PC-3 (cell line): ENCODE data around the gene CEP63. TPM values are rescaled to one million over a fixed set of nuclear protein-coding genes. Genes with fewer than 3 reads are reported as not detected.
A peak's percentile ranks its signal among the peaks of the same experiment; 100 is the strongest.

Source experiments
- ATAC-seq: fragments of 200-7000 bp; cut with Tn5 transposase; 2 replicates; pipeline ENCODE4 v1.9.1; 2020; ENCODE audit warnings: mild to moderate bottlenecking, moderate library complexity
- Bru-seq: library from RNA; stranded (reverse); fragments of 400-500 nt; gene quantifications from one replicate; lab custom pipeline; 2021; lab: Mats Ljungman, UMichigan
- BruChase-seq, 2 experiments: library from RNA; stranded (reverse); fragments of 400-500 nt; gene quantifications; one replicate each; lab custom pipeline; 2021; lab: Mats Ljungman, UMichigan
- BruUV-seq: library from RNA; stranded (reverse); fragments of 400-500 nt; replicated peaks from 2 replicates; lab custom pipeline; 2021; lab: Mats Ljungman, UMichigan
- CTCF ChIA-PET: fragments of 300-600 bp; sonication (Branson Sonifier 250); formaldehyde crosslinking; loops from one replicate; lab custom pipeline; 2022; ENCODE audit warnings: antibody characterized with exemption; lab: Charles Lee
- POLR2A ChIA-PET: fragments of 300-600 bp; sonication (Branson Sonifier 250); formaldehyde crosslinking; loops from one replicate; lab custom pipeline; 2022; ENCODE audit warnings: antibody characterized with exemption; ENCODE audit not compliant: unreplicated experiment; lab: Charles Lee
- DNase-seq: peaks from one replicate; pipeline ENCODE4 v3.0.0-alpha.2; 2015
- H2AFZ ChIP-seq: fragments of 300-600 bp; sonication (generic); 2 replicates; pipeline ENCODE4 v1.6.0; 2016; ENCODE audit warnings: antibody characterized with exemption, low read length
- H3F3A ChIP-seq: fragments of 300-600 bp; sonication (generic); one replicate; pipeline ENCODE4 v1.6.0; 2017; ENCODE audit warnings: antibody characterized with exemption, low read length, control low read depth, mild to moderate bottlenecking; ENCODE audit not compliant: unreplicated experiment
- H3K27ac ChIP-seq: fragments of 300-600 bp; sonication (generic); 2 replicates; pipeline ENCODE4 v1.5.1; 2016; ENCODE audit warnings: mild to moderate bottlenecking, low read length
- H3K27me3 ChIP-seq: fragments of 300-600 bp; sonication (generic); 2 replicates; pipeline ENCODE4 v1.6.1; 2016; ENCODE audit warnings: low read length, mixed read lengths
- H3K36me3 ChIP-seq: fragments of 300-600 bp; sonication (generic); 2 replicates; pipeline ENCODE4 v1.6.1; 2016; ENCODE audit warnings: low read depth, mixed run types, low read length, mixed read lengths
- H3K4me1 ChIP-seq: fragments of 300-600 bp; sonication (generic); 2 replicates; pipeline ENCODE4 v1.5.1; 2016; ENCODE audit warnings: low read length; ENCODE audit not compliant: insufficient read depth
- H3K4me2 ChIP-seq: fragments of 300-600 bp; sonication (generic); 2 replicates; pipeline ENCODE4 v1.6.0; 2016; ENCODE audit warnings: low read length
- H3K4me3 ChIP-seq: fragments of 300-600 bp; sonication (generic); 2 replicates; pipeline ENCODE4 v1.5.1; 2016; ENCODE audit warnings: mild to moderate bottlenecking, low read length, mixed read lengths
- H3K79me2 ChIP-seq: fragments of 300-600 bp; sonication (generic); 2 replicates; pipeline ENCODE4 v1.6.1; 2017; ENCODE audit warnings: low read length, mixed read lengths
- H3K9ac ChIP-seq: fragments of 300-600 bp; sonication (generic); 2 replicates; pipeline ENCODE4 v1.6.0; 2016; ENCODE audit warnings: mild to moderate bottlenecking, low read length
- H3K9me2 ChIP-seq: fragments of 300-600 bp; sonication (generic); replicated peaks from 2 replicates; pipeline ENCODE4 v1.6.1; 2016; ENCODE audit warnings: mixed run types, low read length, mixed read lengths
- H3K9me3 ChIP-seq: fragments of 300-600 bp; sonication (generic); 2 replicates; pipeline ENCODE4 v1.6.1; 2016; ENCODE audit warnings: low read length, mixed read lengths
- H4K20me1 ChIP-seq: fragments of 300-600 bp; sonication (generic); 2 replicates; pipeline ENCODE4 v1.6.1; 2016; ENCODE audit warnings: low read length, mixed read lengths
- CTCF ChIP-seq: fragments of 300-600 bp; sonication (generic); conservative IDR thresholded peaks from 2 replicates; pipeline ENCODE4 v1.5.1; 2017; ENCODE audit warnings: antibody characterized with exemption, low read depth, mild to moderate bottlenecking, low read length
- EZH2 ChIP-seq: fragments of 300-600 bp; sonication (generic); IDR thresholded peaks from one replicate; pipeline ENCODE4 v1.6.1; 2017; ENCODE audit warnings: antibody characterized with exemption, mild to moderate bottlenecking, low read length; ENCODE audit not compliant: unreplicated experiment
- EZH2phosphoT487 ChIP-seq: fragments of 300-600 bp; sonication (generic); IDR thresholded peaks from 2 replicates; pipeline ENCODE4 v1.6.1; 2018; ENCODE audit warnings: mild to moderate bottlenecking, antibody characterized with exemption, low read length, borderline replicate concordance
- intact Hi-C: fragments of 100-400 bp; cut with micrococcal nuclease; formaldehyde crosslinking; loops from 2 replicates; pipeline ENCODE4 v1.9.0; 2023
- long read RNA-seq: library from polyadenylated mRNA; unstranded; transcript quantifications from one replicate; pipeline ENCODE4 v2.0.0, GENCODE V29; 2021; ENCODE audit not compliant: unreplicated experiment
- total RNA-seq: library from RNA; depleted of rRNA; stranded (reverse); fragments of >200 nt; gene quantifications from 2 replicates; pipeline ENCODE4 v1.2.3, GENCODE V29; 2014; rRNA removed

The CEP63 gene
- total RNA-seq (15.4 and 38.1 TPM in 2 replicates), Bru-seq, nascent RNA (percentile 65 among the genes with signal in this experiment), BruChase-seq, experiment 1, labeled RNA remaining after a 6-hour chase (percentile 56 among the genes with signal in this experiment), BruChase-seq, experiment 2, labeled RNA remaining after a 2-hour chase (percentile 62 among the genes with signal in this experiment)
- long read RNA-seq, transcript CEP63-201 (12 exons, 2,056 nt), result major isoform, 5 of 31 reads
- long read RNA-seq, partial matches to known transcripts, result 12 of 31 reads
- long read RNA-seq, other reads (novel, unspliced or antisense), result 14 of 31 reads

- CTCF ChIA-PET, result no interaction called here
- no peak for TF ChIP-seq CTCF
- no peak for TF ChIP-seq EZH2
- no peak for TF ChIP-seq EZH2phosphoT487
- BruUV-seq, result TSS peak; percentile 53
Measured at GRCh38 chr3:134485718-134486576, at the start of gene CEP63, which contains the start of gene ANAPC13. Gene CEP63 (plus strand): TSS chr3:134486057. CDS start chr3:134495321, 9,264 bp downstream. Gene ANAPC13 (minus strand): TSS chr3:134485985. CDS start chr3:134482904, 3,081 bp downstream.

DNA sequence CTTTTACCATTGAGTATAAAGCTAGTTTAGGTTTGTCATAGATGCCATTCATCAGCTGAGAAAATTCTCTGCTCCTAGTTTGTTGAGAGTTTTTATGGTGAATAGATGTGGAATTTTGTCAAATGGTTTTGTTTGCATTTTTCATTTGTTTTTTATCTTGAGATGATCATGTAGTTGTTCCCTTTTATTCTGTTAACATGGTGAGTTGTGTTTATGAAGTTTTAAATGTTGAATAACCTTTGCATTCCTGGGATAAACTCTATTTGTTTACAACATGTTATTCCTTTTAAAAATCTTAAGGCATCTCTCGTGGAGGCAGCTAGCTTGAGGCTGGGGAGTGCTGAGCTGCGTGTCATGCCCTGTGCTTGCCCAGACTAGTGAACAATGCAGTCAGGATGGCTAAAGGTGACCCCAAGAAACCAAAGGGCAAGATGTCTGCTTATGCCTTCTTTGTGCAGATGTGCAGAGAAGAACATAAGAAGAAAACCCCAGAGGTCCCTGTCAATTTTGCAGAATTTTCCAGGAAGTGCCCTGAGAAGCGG is 48.6 kb upstream of the CEP63 start:
- Histone ChIP-seq H3K79me2 (no peaks in the 10 kb centered on the region), H2AFZ (no peak overlapping the region), H3K36me3 (no peaks in the 10 kb centered on the region), H3K27ac (no peak overlapping the region), H3K4me3 (no peak overlapping the region), H3F3A (no peaks in the 10 kb centered on the region), H3K4me2 (no peak overlapping the region), H3K9me3 (no peaks in the 10 kb centered on the region), H3K27me3 (no peaks in the 10 kb centered on the region), H3K9me2 (no peaks in the 10 kb centered on the region), H3K4me1 (0 out of 2 replicates have a peak, but pooled peaks cover 7% of the 10 kb centered on the region), H3K9ac (no peak overlapping the region), H4K20me1 (no peaks in the 10 kb centered on the region)
- CTCF ChIA-PET, result no interaction called here
- ATAC-seq (no peak), DNase-seq (no peak)
- TF ChIP-seq EZH2phosphoT487, result no peak
- no peak for TF ChIP-seq CTCF
- no peak for TF ChIP-seq EZH2
- no TSS peak for BruUV-seq
- intact Hi-C loops, result no loop called here
- POLR2A ChIA-PET, result no interaction called here

More at GRCh38 chr3:134485718-134486576, at the start of gene CEP63, which contains the start of gene ANAPC13:
- ATAC-seq (peak; percentile 83), DNase-seq (peak; percentile 92)
- no peaks in the 10 kb centered on the region for H3K9me3 ChIP-seq
- no peaks in the 10 kb centered on the region for H3F3A ChIP-seq
- H3K27ac ChIP-seq, result peak within 1 kb of the TSS; percentile 91
- no peaks in the 10 kb centered on the region for H4K20me1 ChIP-seq
- peak within 1 kb of the TSS; percentile 95 for H3K9ac ChIP-seq
- H3K36me3 ChIP-seq, result no peaks in the 10 kb centered on the region; the same call in 1 of the 2 replicates
- POLR2A ChIA-PET, result no interaction called here
- H3K79me2 ChIP-seq, result peaks cover 73% of the 10 kb centered on the region
- peaks cover 33% of the 10 kb centered on the region for H3K4me1 ChIP-seq
- peak within 1 kb of the TSS; percentile 100 for H3K4me2 ChIP-seq
- no peaks in the 10 kb centered on the region for H3K27me3 ChIP-seq
- H3K4me3 ChIP-seq, result peak within 1 kb of the TSS; percentile 91
- peak within 1 kb of the TSS; percentile 97 for H2AFZ ChIP-seq
- intact Hi-C loops, result no loop called here
- no peaks in the 10 kb centered on the region for H3K9me2 ChIP-seq
